OCI-M1 (cell line): ENCODE results near the gene GCFC2.
"Not testable (repeated sequence)": the region's sequence is repeated elsewhere in the genome, so short reads cannot be mapped to it uniquely, and the experiment has no call there.

ENCODE experiments used
- DNase-seq: peaks from one replicate; lab custom pipeline; 2025; lab: John Stamatoyannopoulos, UW

Gene GCFC2

DNA sequence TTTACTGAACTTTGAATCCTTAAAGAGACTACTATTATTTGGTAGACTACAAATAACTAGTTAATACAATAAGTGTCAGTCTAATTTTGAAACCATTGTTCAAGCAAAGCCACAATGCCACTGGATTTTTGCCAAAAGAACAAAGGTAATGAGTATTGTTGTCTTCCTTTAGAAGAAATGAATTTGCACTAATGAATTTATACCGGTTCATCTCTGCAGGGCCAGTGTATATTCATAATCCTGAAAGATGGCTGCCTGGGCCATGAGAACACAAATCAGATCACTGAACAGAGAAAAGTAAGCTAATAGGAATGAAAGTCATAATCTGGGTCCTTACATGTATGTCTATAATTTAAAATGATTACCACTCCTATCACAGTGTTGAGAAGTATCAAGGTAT lies 31.2 kb downstream of the GCFC2 start:
- no peak for DNase-seq

DNA sequence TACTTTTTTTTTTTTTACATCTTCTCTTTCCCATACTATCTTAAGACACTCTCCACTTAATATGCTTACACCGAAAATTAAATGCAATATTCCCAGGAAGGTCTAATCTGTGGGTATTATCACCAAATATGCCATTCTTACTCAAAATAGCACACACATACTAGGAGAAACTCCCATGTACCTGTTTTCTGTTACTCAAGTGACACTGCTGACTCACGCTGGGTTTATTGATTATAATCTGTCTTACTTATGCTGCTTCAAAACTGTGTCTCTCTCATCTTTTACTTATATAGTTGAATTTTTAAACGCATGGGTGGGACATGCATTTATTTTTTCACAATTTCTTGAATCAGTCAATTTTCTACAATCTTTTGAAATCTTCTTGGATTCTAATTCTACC lies 34.3 kb downstream of the GCFC2 start:
- peak; percentile 22 for DNase-seq

DNA sequence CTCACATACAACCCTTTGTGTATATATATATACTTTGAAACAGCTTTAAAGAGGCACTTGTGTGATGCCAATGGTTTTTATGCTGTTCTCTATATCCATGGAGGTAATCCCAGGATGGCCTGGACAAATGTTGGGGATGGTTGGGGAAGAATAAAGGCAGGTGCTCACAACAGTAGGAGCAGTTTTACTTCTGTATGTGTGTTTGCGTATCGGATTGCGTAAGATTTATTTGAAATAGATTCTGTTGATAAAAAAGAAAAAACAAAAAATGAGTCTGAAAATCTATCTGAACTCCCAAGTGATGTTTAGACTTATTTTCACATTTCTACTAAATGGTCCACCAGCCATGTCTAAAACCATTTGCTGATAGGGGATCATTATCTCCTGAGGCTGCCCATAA lies 34.8 kb downstream of the GCFC2 start:
- no peak for DNase-seq

DNA sequence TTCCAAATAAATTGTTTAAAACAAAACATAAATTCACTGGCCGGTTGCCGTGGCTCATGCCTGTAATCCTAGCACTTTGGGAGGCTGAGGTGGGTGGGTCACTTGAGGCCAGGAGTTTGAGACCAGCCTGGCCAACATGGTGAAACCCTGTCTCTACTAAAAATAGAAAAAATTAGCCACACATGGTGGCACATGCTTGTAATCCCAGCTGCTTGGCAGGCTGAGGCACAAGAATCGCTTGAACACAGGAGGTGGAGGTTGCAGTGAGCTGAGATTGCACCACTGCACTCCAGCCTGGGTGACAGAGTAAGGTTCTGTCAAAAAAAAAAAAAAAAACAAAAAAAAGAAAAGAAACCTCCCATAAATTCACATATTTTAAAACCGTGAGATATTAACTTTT lies 35.3 kb downstream of the GCFC2 start:
- DNase-seq, result not testable (repeated sequence)

DNA sequence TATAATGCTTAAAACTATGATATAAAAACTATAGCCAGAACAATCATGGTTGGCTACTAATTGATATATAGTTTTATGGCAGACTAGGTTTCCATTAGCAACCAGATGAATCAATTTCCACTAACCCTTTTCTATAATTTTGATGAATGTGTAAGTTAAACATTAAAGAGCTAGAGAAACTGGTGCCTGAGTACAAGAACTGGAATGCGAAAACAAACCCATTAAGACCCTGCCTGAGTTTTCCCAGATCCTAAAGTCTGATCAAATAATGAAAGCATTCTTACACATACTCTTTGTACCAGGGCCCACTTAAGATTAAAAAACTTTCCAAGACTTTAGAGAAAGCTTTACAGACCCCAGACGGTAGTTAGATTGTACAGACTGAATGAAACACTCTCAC lies 42.8 kb downstream of the GCFC2 start:
- no peak for DNase-seq

DNA sequence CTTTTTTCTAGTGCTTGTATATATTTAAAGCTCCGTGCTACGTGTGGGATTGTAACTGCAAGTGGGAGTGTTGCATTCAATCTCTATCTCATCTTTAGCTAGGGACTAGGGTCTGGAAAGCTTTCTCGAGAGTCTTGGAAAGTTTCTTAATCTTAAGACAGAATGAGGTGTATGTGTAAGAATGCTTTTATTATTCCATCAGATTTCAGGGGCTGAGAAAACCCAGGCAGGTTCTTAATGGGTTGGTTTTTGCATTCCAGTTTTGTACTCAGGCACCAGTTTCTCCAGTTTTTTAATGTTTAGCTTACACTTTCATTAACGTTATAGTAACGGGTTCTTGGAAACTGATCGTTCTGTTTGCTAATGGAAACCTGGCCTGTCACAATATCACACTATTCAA lies 43.8 kb downstream of the GCFC2 start:
- DNase-seq, result no peak

DNA sequence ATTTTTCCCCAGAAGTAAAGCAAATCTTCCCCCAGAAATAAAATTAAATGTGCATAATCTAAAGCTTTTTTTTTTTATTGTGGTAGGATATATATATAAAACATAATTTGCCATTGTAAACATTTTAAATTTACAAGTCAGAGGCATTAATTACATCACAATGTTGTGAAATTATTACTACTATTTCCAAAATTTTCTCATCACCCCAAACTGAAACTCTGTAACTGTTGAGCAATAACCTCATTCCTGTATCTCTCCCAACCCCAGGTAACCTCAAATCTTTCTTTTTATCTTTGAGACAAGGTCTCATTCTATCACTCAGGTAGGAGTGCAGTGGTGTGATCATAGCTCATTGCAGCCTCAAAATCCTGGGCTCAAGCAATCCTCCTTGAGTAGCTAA lies 52.9 kb downstream of the GCFC2 start:
- DNase-seq, result no peak

DNA sequence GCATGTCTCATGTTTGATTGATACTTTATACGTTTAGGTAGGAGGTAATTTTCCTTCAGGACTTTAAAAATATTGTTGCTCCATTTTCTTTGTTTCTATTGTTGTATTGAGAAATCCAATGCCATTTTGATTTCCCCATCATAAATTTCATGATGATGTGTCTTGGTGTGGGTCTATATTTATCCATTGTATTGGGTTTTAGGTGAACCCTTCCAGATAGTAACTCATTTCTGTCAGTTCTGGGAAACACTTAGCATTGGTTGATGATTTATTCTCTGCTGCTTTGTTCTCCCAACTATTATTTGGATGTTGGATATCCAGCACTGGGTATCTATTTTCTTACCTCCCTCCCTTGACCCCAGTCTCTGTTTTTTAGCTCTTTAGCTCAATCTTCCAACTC lies 54.2 kb downstream of the GCFC2 start:
- no peak for DNase-seq

DNA sequence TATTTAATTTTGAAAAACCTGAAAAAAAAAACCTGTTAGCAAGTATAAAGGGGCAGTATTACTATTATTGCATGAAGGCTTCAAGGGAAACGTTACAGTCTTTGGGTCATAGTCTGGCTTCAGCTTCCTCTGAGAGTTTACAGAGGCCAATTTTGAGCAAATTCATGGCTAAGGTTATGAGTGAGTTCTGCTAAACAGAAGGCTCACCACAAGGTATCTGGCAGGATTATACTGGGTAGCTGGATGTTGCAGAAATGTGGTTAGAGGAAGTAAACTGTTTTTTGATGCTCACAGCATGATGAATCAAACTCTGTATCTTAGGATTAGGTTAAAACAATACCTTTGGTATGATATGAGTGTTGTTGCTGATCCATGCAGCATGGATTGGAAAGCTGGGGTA lies 54.9 kb downstream of the GCFC2 start:
- no peak for DNase-seq

DNA sequence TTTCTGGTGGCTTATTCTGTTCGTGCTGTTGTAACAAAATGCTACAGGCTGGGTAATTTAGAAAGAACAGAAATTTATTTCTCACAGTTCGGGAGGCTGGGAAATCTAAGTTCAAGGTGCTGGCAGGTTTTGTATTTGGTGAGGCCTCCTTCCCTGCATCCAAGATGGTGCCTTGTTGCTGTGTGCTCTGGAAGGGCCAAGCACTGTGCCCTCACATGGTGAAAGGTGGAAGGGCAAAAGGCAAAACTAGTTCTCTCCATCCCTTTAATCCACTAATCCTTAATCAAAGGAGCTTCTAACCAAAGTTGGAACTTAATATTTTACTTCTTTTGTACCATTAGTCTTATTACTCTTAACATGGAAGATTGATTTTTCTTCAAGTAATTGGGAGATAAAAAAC lies 56.7 kb downstream of the GCFC2 start:
- DNase-seq, result no peak

DNA sequence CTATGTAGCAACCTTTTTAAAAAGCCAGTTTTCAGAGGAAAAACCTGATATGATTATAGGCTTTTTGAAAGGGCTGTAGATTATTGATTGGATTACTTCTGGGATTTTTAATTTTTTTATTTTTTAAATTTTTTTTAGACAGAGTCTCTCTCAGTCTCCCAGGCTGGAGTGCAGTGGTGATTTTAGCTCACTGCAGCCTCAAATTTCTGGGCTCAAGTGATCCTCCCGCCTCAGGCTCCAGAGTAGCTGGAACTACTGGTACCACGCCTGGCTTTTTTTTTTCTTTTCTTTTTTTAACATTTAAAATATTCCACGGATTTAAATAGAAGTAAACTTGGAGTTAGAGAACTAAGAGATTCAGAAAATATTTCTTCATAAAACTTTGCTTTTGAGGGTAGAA lies 62.9 kb downstream of the GCFC2 start:
- peak; percentile 13 for DNase-seq

DNA sequence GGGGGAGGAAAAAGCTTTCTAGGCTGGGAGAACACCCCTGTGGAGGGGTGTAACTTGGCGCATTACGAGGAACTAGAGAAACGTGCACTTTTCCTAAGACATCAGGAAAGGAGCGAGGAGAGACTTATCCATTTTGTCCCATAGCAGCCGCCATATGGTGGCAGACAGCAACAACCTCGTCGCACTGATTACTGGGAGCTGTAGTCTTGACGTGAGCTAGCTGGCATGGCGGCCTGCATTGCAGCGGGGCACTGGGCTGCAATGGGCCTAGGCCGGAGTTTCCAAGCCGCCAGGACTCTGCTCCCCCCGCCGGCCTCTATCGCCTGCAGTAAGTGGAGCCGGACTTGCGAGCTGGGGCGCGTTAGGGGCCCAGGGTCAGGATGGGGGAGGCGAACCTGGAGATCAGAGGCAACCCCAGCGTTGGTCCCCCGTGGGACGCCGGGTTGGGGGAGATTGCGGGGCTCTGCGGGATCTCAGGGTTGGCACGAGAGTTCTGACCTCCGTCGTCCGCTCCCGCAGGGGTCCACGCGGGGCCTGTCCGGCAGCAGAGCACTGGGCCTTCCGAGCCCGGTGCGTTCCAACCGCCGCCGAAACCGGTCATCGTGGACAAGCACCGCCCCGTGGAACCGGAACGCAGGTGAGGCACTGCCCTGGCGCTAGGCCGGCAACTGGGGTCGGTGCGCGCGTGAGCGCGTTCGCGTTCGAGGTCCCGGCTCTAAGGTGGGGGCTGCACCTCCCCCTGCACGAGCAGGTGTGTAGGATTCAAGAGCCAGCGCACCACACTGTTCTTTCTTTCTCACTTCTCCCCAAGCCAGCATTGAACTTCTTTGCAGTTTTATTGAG lies 63.9 kb downstream of the GCFC2 start, which contains the start of gene MRPL19:
MRPL19 (plus strand) TSS at position 201 of the 843 bp plus-strand sequence; CDS start at position 226, 25 bp downstream.
- DNase-seq, result peak; percentile 84

DNA sequence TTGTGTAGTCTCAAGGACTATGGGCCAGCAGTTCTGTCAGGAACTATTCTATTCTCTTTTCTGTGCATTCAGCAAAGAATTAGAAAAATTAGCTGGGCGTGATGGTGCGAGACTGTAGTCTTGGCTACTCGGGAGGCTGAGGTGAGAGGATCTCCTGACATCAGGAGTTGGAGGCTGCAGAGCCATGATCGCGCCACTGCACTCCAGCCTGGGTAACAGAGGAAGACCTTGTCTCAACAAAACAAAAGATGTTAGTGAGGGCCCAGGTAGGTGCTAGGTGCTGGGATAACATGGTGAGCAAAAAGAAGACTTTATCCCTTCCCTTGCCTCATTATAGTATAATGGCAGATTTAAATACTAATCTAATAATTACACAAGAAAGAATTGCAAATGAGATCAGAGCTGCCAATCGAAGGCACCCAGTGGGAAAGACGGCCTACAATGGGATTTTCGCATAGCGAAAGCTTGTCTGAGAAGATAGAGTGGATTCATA lies 64.6 kb downstream of the GCFC2 start:
- no peak for DNase-seq

DNA sequence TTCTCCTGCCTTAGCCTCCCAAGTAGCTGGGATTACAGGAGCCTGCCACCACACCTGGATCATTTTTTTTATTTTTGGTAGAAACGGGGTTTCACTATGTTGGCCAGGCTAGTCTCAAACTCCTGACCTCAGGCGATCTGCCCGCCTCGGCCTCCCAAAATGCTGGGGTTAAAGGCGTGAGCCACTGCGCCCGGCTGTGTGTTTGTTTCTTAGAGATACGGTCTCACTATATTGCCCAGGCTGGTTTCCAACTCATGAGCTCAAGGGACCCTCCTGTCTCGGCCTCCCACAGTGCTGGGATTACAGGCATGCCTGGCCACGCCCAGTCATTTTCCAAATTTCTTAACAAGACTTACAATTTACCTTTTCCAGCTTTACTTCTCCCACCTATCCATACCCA lies 65.1 kb downstream of the GCFC2 start:
- DNase-seq, result no peak

DNA sequence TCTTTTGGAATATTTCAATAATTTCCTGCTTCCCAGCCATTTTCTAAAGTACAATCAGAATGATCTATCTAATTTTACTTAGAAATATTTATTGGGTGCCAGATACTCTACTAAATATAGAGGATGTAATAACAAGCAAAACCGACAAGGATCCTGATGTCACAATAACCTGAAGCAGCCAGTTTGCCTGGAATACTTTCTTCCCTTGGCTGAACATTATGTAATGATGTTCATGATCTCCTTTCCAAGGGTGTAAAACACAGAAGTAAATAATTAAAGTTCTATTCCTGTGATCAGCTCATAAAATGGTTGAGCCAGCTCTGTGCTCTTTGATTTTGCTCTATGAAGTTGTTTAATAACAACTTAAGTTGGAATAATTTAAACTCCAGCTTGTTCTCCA lies 66.7 kb downstream of the GCFC2 start:
- DNase-seq, result no peak

DNA sequence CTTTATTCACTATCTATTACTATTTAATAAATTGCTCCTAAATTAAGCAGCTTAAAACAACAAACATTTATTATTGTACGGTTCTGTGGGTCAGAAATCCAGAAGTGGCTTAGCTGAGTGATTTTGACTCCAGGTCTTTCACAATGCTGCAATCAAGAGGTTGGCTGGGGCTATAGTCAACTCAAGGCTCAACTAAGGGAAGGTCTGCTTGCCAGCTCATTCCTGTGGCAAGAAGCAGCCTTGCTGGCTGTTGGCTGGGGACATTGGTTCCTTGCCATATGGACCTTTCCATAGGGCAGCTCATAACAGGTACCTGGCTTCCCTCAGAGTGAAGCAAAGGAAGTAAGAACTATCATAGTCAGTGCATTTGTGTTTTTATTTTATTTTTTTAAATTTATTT lies 69.1 kb downstream of the GCFC2 start:
- no peak for DNase-seq

DNA sequence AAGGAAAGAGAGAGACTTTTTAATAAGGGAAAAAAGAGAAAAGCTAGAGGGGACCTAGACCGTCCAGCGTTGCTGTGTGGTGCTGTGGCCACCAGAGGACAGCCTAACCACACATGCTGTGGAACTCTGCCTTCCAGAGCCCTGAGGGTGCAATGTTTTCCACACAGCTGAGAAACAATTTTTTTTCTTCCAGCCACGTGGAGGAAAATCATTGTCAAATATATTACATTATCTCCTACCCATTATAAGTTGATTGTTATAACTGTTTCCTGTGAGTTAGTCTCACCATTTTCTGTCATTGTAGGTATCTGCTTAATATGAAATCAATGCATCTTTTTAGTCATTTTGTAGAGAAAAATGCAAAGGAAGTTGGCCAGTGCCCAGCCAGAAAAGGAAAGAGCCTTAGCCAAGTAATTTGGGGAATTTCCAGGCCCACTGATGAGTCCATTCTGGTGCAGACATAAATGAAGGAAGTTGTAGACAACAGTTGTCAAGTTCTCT lies 70.0 kb downstream of the GCFC2 start:
- peak; percentile 72 for DNase-seq

DNA sequence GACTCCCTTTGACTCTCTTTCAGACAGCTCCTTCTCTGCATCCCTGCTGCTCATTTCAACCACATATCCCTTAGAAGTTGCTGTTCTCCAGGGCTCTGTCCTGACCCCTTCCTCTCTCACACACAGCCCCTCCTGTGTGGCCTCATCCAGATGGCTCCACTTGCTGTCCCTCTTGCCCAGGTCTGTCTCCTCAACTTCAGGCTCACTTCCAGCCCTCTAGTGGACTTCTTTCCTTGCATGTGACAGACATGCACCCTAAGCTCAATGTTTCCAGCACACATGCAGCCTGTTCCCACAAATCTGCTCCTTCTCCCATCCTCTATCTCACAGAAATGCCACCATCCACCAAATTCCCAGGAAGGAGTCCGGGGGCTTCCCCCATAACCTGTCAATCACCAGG lies 73.1 kb downstream of the GCFC2 start:
- no peak for DNase-seq

DNA sequence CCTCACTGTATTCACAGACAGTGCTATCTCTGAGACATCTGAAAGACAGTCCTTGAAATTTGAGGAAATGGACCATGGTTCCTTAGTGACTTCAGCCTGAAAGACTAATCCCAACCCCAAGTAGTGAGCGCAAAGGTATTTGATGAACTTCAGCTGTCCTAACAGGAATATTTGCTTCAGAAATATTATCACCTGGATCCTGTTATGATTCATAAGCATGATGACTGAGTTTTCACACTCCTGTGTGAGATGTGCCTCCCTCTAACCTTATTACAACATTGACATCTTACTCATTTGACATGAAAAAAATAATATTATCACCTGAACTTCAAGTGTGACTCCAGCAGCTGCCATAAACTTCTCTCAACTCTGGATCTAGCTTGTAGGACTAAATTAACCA lies 75.8 kb downstream of the GCFC2 start:
- no peak for DNase-seq

DNA sequence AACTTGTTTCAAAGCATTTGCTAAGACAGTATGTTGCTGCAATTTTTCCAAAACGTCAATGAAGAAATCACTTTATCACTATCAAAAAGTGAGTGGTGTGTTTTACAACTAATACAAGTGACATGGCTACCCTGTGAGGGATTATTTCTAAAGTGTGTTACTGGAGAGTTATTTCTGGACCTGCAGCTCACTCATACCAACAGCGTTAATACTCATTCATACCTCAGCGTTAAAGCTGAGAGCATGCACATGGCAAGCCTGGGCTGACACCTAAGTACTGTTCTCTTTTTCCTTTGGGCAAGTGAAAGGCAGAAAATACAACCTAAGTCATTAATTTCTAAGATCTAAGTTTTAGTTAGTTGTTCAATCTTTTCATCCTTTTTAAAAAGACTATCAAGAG lies 77.1 kb downstream of the GCFC2 start:
- no peak for DNase-seq

DNA sequence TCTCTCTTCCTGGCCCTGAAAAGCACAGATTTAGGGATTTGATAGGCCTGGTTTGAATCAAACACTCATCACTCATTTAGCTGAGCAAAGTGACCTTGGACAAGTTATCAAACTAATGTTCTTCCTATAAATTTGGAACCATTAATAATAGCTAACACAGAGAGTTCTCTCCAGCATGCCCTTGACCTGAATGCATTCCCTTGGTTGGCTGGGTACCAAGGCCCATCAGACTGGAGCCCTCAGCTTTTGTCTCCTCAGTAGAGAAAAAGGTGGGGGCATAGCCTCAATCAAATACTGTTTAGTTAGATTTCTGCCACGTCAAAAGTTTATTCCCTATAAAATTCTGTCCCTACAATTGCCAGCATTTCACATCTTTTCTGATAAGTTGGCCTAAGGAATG lies 77.9 kb downstream of the GCFC2 start:
- DNase-seq, result no peak

DNA sequence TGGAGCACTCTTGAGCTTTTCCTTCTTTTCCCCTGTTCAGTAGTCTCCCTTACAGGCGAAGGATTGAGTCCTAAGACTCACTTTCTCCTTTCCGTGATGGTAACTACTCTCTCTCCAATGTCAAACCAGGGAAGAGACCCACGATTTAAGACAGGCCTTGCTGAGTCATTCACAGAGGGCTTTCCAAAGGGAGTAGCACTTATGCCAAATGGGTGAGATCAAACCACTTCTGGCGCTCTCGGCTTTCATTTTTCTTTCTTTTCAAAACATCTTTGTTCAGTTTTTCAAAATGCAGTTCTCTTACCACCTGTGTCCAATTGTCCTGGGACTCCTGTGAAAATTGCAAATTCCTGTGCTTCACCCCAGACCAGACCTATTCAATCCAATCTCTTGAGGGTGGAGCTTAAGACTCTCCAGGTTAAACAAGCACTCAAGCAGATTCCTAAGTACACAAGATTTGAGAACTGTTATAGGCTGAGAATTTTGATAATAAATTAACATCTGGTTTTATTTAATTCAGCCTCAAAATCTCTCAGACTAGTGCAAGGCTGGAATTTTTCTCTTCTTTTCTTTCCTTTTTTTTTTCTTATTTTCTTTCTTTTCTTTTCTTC lies 78.5 kb downstream of the GCFC2 start:
- no peak for DNase-seq

DNA sequence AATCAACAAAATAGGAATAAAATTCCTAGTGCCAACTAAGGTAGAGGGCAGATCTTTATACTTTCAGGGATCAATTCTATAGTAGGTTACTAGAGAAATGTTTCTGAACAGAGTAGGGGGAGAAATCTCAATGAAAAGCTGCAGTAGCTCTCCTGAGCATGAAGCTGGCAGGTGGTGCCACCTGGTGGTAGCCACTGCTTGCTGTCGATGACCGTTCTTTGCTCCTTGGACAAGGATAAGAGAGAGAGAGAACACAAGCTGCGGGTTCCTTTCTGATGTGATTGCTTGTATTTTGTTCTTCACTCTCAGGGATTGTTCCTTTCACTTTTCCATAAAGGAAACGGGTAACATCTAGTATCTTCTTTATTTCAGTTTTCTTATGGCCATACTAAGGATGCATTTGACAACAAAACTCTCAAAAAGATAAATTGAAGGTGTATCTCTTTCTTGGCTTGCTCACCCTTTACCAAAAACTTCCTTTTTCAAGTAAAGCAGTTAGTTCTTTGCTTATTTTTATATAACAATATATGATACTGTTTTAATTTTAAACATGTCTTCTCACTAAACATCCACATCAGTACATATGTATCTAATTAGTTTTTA lies 82.7 kb downstream of the GCFC2 start:
- DNase-seq, result peak; percentile 74
